Fibroblast of pulmonary artery (primary cell): ENCODE data around the gene RPS6KA3.
A peak's percentile ranks its signal among the peaks of the same experiment; 100 is the strongest.
"Not testable (repeated sequence)": the region's sequence is repeated elsewhere in the genome, so short reads cannot be mapped to it uniquely, and the experiment has no call there.

Experiments
- DNase-seq: peaks from one replicate; pipeline ENCODE4 v3.0.0-alpha.2; 2010; ENCODE audit warnings: low read depth
- H3K4me3 ChIP-seq: replicated peaks from 2 replicates; pipeline ENCODE4 v1.5.1; 2011; ENCODE audit warnings: low read depth, mild to moderate bottlenecking, control low read depth, low read length, moderate library complexity
- CTCF ChIP-seq: IDR thresholded peaks from 2 replicates; pipeline ENCODE4 v1.5.1; 2011; ENCODE audit warnings: mild to moderate bottlenecking, control low read depth, low read length, inconsistent platforms; ENCODE audit errors: missing control alignments

The RPS6KA3 gene

GRCh38 chrX:20128670-20129069 is 138.0 kb downstream of the RPS6KA3 start:
- H3K4me3 ChIP-seq: no peak overlapping the region
- TF ChIP-seq CTCF: no peak
- DNase-seq: no peak

- not testable (repeated sequence) for DNase-seq, H3K4me3 ChIP-seq
- TF ChIP-seq CTCF: peak; percentile 19
Measured at GRCh38 chrX:20127440-20127839, 139.3 kb downstream of the RPS6KA3 start.

GRCh38 chrX:20126833-20127232 is 139.9 kb downstream of the RPS6KA3 start:
- DNase-seq, H3K4me3 ChIP-seq: not testable (repeated sequence)

GRCh38 chrX:20124964-20125363 is 141.7 kb downstream of the RPS6KA3 start:
- no peak for DNase-seq
- no peak overlapping the region for H3K4me3 ChIP-seq
- no peak for TF ChIP-seq CTCF

- no peak for DNase-seq
- no peak for TF ChIP-seq CTCF
- H3K4me3 ChIP-seq: no peak overlapping the region
Measured at GRCh38 chrX:20118065-20118824, 148.5 kb downstream of the RPS6KA3 start.

- DNase-seq: no peak
- H3K4me3 ChIP-seq: peak within 1 kb of the TSS; percentile 30
- no peak for TF ChIP-seq CTCF
Measured at GRCh38 chrX:20116577-20117240, 150.0 kb downstream of the RPS6KA3 start, which contains the start of gene MAP7D2. MAP7D2 (minus strand) TSS chrX:20116907; CDS start chrX:20116879, 28 bp downstream.

- no peak for TF ChIP-seq CTCF
- H3K4me3 ChIP-seq: peak overlapping the region; percentile 30
- no peak for DNase-seq
Measured at GRCh38 chrX:20116087-20116576, 150.6 kb downstream of the RPS6KA3 start.
